Effector CD8-positive, alpha-beta T cell (primary cell): ENCODE data around the gene MGAT5B.

ENCODE experiments used
- DNase-seq: peaks from one replicate; lab custom pipeline; 2025; lab: John Stamatoyannopoulos, UW

Gene MGAT5B

DNA sequence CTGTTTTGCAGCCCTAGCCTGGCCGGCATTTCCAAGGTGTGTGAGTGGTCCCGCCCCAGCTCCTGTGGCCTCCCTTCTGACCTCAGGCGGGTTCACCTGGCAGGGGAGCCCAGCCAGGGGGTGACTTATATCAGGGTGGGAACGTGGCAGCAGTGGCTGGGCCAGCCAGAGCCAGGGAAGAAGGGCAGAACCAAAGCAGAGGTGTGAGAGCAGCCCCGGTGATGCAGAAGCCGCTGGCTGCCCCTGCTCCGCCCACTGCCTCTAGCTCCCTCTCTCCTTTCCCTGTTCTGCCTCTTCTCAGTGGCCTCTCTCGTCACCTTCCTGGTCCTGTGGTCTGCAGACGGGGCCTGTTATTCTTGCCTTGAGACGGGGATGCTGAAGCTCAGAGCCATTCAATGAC lies 12.1 kb downstream of the MGAT5B start:
- no peak for DNase-seq

DNA sequence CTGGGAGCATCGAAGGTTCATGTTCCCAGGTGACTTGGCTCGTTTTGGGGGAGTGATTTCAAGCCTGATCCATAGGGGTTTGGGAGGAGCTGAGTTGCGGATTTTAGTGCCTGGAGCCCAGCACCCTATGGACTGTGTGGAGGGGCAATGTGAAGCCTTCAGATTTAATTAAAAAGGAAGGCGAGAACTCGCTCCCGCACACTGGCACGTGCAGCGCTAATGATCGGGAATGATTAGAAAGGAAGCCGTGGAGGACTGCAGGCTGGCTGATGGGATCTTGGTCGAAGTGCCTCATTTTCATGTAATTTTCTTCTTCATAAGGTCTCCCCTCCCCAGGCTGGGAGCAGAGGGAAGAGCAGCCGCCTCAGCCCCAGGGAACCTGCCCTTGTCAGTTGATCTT lies 12.8 kb downstream of the MGAT5B start:
- no peak for DNase-seq

DNA sequence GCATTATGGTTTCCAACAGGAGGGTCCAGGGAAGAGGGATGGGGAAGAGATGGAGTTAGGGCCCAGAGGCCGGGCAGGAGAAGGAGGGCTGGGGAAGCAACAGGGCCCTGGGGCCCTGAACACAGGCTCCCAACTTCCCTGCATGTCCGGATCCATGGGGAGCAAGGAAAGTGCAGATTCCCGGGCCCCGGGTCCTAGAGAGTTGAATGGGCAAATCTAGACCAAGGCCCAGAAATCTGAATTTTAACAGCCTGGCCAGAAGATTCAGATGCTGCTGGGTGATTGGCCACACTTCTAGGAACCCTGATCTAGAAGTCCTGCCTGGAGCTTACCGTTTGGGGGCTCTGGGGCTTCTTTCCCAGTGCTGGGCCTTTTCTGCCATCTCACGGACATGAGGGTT lies 13.2 kb downstream of the MGAT5B start:
- DNase-seq: no peak

DNA sequence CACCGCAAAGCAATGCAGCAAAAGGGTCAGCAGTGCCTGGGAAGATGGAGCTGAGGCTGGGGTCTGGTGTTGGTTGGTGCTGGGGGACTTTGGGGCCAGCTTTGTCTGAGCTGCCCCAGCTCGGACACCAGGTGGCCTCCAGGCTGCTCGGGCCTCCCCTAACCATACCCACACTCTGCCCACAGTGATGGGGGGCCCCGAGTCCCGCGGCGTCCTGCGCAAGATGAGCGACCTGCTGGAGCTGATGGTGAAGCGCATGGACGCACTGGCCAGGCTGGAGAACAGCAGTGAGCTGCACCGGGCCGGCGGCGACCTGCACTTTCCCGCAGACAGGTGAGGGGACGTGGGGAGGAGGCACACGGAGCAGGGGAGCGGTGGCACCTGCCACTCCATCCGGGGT lies 13.8 kb downstream of the MGAT5B start:
- no peak for DNase-seq

DNA sequence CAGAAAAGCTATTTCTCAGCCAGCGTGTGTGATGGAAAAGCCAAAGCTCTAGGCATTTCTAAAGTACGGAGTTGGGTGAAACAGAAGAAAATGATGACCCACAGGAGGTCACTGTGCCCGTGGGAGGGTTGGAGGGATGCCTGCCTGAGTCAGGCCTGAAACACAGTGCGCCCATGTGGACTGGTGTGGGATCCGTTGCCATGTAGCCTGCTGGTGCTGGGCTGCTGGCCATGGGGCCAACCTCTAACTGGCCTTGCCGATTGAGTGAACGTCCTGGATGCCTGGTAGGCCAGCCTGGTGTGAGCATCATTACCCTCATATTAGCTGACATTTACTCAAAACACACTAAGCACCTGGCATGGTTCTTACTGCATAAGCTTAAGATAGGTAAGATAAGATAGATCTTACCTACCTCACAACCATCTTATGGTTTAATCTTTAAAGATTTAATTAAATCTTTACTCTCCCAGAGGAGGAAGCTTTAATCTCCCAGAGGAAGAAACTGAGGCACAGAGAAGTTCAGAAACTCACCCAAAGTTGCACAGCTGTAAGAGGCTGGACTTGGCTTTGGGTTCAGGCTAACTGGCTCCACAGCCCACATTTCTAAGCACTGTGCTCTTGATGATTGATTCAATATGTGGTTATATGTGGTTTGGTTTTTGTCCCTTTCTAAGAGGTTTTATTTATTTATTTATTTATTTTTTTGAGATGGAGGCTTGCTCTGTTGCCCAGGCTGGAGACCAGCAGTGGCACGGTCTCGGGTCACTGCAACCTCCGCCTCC lies 15.7 kb downstream of the MGAT5B start:
- no peak for DNase-seq

DNA sequence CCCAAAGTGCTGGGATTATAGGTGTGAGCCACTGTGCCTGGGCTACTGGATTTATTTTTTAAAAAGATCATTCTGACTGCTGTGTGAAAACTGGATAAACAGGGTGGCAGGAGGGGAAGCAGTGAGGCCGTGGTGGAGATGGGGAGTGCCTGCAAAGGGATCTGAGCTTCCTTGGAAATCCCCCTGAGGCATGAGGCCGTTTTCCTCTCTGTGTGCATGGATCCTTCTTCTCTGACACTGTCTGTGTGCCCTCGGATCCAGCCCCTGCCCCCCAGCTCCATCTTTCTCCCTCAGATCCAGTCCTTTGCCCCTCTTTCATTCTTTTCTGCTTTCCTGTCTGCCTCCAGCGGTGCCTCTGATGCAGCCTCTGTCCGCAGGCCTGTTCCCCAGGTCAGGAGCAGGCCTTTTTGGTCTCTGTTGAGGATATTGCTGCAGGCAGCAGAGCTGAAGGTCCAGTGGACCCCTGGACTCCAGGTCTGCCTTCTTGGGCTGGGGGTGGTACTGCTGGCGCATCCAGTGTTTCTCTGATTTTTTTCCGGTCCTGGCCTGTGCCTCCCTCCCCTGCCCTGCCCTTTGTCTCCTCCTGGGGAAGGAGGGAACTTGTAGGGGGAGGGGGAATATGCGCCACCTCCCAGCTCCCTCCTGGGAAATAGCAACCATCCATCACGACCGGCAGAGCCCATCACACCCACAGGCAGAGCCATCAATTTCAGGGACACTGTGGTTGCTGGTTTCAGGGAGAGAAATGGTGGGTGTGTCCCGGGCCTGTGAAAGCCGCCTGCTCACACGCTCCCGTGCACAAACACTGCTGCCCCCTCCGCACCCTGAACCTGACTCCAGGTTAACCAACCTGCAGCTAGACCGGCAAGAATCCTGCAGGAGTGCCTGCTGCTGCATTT lies 17.0 kb downstream of the MGAT5B start:
- no peak for DNase-seq

DNA sequence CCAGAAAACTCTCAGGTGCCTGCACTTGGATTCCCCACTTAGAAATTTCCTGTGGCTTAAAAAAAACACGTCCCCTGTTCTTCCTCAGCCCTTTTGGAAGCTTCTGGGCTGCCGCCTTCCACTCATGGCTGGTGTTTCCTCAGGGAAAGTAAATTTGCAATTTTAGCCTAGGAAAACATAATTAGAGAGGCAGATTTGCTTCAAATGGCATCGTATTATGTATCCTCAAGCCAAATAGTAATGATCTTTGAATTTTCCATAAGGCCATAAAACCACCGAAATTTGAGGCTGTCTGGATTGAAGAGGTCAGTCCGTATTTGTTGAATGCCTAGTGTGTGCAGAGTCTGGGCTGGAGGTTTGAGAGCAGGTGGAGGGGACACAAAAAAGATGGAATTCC lies 17.7 kb downstream of the MGAT5B start:
- no peak for DNase-seq

DNA sequence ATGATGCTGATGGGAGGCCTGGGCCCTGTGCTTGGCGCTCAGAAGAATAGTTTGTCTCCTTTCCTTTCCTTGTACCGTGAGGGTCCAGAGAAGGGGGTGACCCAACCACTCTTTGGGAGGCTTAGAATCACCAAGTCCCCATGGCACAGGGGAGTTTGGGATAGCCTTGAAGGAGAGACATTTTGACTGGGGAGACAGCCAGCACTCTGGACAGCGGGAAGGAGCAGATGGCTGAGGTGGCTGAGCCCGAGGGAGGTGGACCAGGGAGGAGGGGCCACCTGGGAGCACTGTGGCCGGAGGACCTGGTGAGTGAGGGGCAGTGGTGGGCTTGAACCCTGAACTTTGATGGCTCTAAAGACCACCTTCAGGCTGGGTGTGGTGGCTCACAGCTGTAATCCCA lies 18.2 kb downstream of the MGAT5B start:
- DNase-seq: no peak

DNA sequence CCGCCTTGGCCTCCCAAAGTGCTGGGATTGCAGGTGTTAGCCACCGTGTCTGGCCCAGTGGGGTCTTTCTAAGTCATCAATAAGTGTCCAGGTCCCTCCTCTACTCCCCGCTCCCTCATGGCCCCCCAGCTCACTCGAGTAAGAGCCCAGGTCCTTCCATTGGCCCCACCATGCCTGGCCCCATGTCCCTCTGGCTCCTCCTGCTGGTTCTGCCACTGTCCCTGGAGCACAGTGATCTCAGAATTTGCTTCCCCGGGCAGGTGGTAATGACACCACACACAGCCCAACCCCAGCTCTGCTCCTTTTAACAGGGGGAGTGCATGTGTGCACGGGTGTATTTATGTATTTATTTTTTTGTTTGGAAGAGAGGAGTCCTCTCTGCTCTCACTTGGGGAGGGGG lies 19.6 kb downstream of the MGAT5B start:
- no peak for DNase-seq

DNA sequence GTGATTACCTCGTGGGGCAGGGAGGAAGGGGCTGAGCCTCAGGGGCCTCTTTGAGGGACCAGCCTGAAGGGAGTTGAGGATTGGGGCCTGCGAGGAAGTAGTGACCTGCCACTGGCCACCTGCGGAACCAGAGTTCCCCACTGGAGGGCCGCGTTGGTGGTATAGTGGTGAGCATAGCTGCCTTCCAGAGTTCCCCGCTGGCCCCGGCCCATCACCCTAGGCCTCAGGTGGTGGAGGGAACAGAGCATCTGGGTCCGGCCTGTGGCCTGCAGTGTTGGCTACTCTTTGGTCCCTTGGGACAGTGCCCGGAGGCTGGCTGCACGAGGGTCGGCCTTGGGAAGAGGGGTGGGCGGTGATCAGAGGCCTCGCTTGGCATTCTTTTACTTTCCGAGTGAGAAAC lies 20.5 kb downstream of the MGAT5B start:
- DNase-seq: no peak

DNA sequence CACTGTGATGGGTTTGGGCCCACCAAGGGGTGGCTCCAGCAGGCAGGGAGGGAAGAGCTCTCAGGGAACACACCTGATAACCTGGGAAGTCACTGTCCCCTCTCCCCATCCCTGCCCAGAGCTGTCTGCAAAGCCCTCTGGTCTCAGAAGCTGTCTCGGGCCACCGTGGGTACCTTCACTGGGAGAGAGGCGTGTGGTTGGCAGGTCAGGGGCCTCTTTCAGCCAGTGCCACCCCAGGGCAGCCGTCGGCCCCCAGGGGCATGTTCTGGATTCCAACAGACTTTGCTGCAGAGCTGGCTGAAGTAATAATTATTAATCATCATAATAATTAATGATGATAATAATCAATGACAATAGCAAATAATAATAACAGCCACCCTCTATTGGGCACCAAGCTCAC lies 21.1 kb downstream of the MGAT5B start:
- no peak for DNase-seq

DNA sequence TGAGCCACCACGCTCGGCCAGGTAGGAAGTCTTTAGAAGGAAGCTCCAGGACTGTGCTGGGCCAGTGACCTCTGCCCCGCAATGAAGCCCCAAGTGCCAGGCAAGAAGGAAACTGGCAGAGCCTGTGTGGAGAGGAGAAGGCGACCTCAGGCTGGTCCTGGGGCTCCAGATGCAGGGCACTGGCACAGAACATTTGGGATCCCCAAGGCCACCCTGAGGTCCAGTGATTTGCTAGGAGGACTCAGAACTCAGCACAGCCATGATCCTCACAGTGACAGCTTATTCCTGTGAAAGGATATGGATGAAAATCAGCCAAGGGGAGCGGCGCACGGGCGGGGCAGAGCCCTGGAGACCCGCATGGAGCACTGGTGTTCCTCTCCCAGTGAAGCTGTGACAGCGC lies 24.1 kb downstream of the MGAT5B start:
- DNase-seq: no peak

DNA sequence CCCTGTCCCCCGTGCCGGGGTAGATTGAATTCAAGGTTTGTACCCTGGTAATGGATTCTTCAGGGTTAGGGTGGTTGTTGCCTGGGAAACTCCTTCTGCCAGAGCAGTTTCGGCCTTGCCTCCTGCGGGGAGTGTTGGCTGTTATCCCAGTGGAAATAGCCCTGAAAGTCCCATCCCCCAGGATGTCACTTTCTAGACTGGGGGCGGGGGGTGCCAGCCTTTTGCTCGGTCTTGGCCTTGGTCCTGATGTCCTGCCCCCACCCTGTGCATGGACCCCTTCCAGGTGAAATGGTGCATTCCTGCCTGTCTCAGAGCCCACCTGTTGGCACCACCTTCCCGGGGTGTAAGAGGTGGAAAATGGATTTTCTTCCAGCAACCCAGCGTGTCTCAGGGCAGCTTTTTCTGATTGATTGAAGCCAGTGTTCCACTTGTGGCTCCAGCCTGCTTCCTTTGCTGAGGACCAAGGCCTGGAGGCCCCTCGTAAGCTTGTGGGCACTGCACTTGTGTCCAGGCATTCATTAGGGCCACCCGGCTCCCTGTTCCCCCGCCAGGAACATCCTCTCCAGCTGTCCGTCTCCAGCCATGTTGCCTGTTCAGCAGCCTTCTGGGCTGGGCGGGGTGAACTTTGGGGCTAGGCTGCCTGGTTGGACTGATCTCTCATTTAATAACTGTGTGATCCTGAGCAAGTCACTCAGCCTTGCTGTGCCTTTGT lies 25.6 kb downstream of the MGAT5B start:
- no peak for DNase-seq

DNA sequence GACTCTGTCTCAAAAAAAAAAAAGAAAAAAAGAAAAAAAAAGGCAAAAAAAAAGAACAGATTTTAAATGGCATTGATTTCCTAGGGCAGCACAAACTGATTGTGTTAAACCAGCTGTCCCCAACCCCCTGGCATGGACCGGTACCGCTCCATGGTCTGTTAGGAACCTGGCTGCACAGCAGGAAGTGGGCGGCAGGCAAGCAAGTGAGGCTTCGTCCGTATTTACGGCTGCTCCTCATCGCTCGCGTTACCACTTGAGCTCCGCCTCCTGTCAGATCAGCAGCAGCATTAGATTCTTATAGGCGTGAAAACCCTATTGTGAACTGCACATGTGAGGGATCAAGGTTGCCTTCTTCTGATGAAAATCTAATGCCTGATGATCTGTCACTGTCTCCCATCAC lies 26.6 kb downstream of the MGAT5B start:
- no peak for DNase-seq

DNA sequence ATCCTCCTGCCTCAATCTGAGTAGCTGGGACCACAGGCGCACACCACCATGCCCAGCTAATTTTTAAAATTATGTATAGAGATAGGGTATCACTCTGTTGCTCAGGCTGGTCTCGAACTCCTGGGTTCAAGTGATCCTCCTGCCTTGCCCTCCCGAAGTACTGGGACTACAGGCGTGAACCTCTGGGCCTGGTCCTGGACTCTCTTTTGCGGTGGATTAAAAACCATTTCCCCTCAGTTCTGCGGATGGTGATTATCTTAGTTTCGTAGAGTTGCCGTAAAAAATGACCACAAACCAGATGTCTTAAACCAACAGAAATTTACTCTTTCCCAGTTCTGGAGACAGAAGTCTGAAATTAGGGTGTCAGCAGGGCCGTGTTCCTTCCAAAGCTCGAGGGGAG lies 28.8 kb downstream of the MGAT5B start:
- DNase-seq: no peak

DNA sequence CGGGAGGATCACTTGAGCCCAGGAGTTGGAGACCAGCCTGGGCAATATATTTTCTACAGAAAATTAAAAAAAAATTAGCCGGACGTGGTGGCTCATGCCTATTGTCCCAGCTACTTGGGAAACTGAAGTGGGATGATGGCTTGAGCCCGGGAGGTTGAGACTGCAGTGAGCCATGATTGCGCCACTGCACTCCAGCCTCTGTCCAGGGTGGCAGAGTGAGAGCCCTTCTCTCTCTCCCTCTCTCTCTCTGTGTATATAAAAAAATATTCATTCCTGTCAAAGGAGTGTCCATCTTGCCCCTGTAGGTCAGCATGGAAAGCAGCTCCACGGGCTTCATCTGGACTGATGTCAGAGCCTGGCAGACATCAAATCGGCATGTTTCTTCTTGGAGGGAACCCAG lies 31.2 kb downstream of the MGAT5B start:
- no peak for DNase-seq

DNA sequence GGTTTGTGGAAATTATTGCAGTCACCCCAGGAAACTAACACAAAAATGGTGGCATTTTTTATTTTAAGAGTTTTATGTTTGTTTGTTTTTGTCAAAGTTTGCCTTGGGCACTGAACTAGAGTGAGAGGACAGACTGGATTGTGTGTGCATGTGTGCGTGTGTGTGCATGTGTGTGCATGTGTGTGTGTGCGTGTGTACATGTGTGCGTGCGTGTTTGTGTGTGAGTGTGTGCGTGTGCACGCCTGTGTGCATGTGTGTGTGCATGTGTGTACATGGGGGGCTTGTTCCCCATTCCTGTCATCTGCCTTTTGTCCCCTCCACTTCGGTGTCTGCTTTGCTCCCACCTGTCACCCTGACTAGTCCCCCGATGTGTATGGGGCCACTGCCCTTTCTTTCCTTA lies 32.5 kb downstream of the MGAT5B start:
- DNase-seq: no peak

DNA sequence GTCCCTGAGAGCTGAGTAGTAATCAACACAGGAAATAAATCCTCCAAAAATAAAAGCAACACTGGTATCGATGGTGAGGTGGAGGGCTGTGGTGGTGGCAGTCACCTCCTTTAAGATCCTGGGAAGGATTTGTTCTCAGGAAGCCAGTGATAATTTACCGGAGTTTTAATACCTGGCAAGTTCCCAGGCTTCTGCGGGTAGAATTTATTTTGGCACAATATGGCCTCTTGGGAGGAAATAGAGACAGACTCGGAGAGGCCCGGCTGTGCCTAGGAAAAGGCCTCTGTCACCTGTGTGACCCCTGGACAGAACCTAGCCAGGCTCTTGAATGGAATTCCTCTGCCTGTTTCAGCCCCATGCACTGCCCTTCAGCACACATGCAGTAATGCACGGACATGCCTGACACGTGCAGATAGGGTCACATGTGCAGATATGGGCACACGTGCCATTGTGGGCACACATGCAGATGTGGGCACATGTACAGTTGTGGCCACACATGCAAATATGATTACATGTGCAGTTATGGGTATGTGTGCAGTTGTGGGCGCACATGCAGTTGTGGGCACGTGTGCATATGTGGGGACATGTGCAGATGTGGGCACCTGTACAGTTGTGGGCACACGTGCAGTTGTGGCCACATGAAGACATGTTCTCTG lies 33.5 kb downstream of the MGAT5B start:
- DNase-seq: no peak

DNA sequence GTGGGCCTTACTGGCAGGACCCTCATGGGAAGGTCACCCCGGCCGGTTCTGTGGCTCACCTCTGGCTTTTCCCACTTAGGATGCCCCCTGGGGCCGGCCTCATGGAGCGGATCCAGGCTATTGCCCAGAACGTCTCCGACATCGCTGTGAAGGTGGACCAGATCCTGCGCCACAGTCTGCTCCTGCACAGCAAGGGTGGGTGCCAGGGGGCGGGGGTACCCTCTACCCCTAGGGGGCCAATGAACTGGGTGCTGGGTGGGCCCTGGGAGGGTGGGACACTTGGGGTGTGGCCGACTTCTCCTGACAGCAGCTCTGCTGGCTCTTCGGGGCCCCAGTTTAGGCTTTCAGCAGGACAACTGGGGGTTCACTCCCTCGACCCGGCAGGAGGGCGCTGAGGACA lies 34.3 kb downstream of the MGAT5B start:
- no peak for DNase-seq

DNA sequence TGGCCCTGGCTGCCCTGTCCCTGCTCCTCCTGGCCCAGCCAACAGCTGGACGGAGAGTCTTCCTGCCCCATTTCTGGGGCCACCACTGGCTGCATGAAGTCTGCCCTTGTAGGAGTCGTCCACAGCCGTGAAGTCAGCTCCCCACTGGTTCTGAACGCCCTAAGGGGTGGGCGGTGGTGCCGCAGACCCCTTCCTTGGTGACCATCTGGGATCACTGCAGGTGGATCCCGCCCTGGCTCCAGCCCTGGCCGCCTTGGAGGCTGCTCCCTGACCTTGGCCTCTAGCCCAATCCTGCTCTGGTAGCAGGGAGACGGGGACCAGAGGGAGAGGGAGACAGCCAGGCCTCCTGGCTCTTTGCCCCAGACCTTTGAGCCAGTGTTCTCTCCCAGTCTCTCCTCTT lies 35.4 kb downstream of the MGAT5B start:
- DNase-seq: no peak

DNA sequence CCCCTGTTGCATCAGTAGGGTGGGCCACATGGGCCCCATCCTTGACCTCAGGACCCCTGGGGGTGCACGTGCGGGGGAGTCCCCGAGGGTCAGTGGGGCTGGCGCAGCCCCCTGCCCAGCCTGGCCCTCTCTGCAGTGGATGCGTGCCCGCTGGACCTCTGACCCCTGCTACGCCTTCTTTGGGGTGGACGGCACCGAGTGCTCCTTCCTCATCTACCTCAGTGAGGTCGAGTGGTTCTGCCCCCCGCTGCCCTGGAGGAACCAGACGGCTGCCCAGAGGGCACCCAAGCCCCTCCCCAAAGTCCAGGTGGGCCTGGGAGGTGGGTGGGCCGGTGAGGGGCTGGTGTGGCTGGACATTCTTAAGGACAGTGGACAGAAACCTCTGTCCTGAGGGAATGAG lies 35.9 kb downstream of the MGAT5B start:
- no peak for DNase-seq

DNA sequence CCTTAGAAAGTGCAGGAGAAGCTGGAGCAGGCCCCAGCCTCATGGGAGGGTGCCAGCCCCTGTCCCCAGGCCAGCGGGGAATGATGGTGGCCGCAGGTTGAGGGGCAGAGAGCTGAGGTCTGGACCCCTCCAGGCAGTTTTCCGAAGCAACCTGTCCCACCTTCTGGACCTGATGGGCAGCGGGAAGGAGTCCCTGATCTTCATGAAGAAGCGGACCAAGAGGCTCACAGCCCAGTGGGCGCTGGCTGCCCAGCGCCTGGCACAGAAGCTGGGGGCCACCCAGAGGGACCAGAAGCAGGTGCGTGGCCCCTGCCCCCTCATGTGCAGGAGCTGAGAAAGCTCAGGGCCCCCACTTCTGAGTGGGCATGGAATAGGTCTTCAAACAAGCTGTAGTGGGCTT lies 36.8 kb downstream of the MGAT5B start:
- no peak for DNase-seq
